Measurements from ENCODE around the gene C17orf114.

C17orf114 gene

GRCh38 chr17:4806456-4806776 lies 4.3 kb upstream of the C17orf114 start:
- WGBS (ENCODE audit: missing lambda C conversion rate) = 7% methylated on average over 12 of the region's 16 CpGs
- Histone ChIP-seq H3K4me2 (peak overlapping the region; percentile 88), H3K4me3 (peak overlapping the region; percentile 83), H3K4me1 (peaks cover 14% of the 10 kb centered on the region), H3K9me3 (no peaks in the 10 kb centered on the region), H3K27ac (peak overlapping the region; percentile 86 to 90)
- ATAC-seq (no peak), FAIRE-seq (no peak), DNase-seq (ENCODE audit: low read depth in 1 of 2, low spot score in 1 of 2) (peak in 1 of 2 experiments; percentile 71)
- ChIA-PET POLR2A (interaction anchor here (0.9 to 3.9 kb wide), 6 partner anchors 10 to 161 kb away, joined by 3 to 31 read pairs (median 4); partner anchors contain the start of genes GLTPD2, PSMB6, RNF167 and SLC25A11), CTCF (interaction anchor here (0.6 to 5.2 kb wide), 13 partner anchors 10 to 241 kb away, joined by 3 to 36 read pairs (median 4); partner anchors contain the start of genes ARRB2, MED11 and PSMB6)
- TF ChIP-seq E2F6 (IDR thresholded peaks at IDR 0.05; ENCODE audit: borderline replicate concordance, low read depth) (no peak), CTCF (IDR thresholded peaks at IDR 0.05) (no peak), FOSB (CRISPR knock-in tag; IDR thresholded peaks at IDR 0.05) (no peak), CHD2 (IDR thresholded peaks at IDR 0.05; ENCODE audit: low read length, partially characterized antibody) (no peak), ZC3H11A (IDR thresholded peaks at IDR 0.05) (no peak), KDM5A (IDR thresholded peaks at IDR 0.05) (no peak), MAZ (IDR thresholded peaks at IDR 0.05; ENCODE audit: borderline replicate concordance, low read depth, low read length) (no peak), HES2 (IDR thresholded peaks at IDR 0.05) (no peak), POLR2AphosphoS2 (conservative IDR thresholded peaks at IDR 0.05; ENCODE audit: low read length) (no peak), ZNF302 (CRISPR knock-in tag; IDR thresholded peaks at IDR 0.05) (no peak), CBX8 (IDR thresholded peaks at IDR 0.05) (no peak)

GRCh38 chr17:4800462-4801196 lies 1.5 kb downstream of the C17orf114 start:
- POLR2A ChIA-PET = no interaction called here
- ATAC-seq = no peak

GRCh38 chr17:4796552-4796920 lies 5.6 kb downstream of the C17orf114 start:
- ATAC-seq (peak; percentile 87 to 92), DNase-seq (ENCODE audit: low read depth in 1 of 2, low spot score in 1 of 2) (peak; percentile 65 to 92), FAIRE-seq (no peak)
- Histone ChIP-seq H3K4me3 (peak overlapping the region; percentile 92), H3K4me2 (peak overlapping the region; percentile 76), H3K9me3 (no peaks in the 10 kb centered on the region), H3K4me1 (peaks cover 7% of the 10 kb centered on the region; the same call in 2 of the 3 replicates), H3K27ac (peak overlapping the region; percentile 84 to 89)
- POLR2A ChIA-PET = interaction anchor here (0.9 to 1.7 kb wide), 10 partner anchors 11 to 171 kb away, joined by 3 to 31 read pairs (median 4); partner anchors contain the start of genes ARRB2, C17orf107, MED11 and MINK1
- CTCF ChIA-PET = interaction anchor here (0.6 to 1.7 kb wide), 7 partner anchors 9 to 92 kb away, joined by 3 to 6 read pairs (median 3); partner anchors contain the start of gene MED11
- 2% methylated on average over 7 of the region's 7 CpGs for WGBS (ENCODE audit: missing lambda C conversion rate)
- TF ChIP-seq HMGXB4 (CRISPR knock-in tag; IDR thresholded peaks at IDR 0.05; ENCODE audit: borderline replicate concordance) (no peak), ATOH8 (CRISPR knock-in tag; IDR thresholded peaks at IDR 0.05; ENCODE audit: low read depth) (no peak), HDAC2 (IDR thresholded peaks at IDR 0.05) (no peak), JUNB (IDR thresholded peaks at IDR 0.05) (no peak), HES2 (IDR thresholded peaks at IDR 0.05) (no peak), EP300 (IDR thresholded peaks at IDR 0.05) (no peak), MAZ (IDR thresholded peaks at IDR 0.05; ENCODE audit: borderline replicate concordance, low read depth, low read length) (no peak), PHF8 (IDR thresholded peaks at IDR 0.05; ENCODE audit: borderline replicate concordance, low read depth) (no peak)

More at GRCh38 chr17:4800462-4801196, 1.5 kb downstream of the C17orf114 start:
- peaks cover 7% of the 10 kb centered on the region; the same call in 2 of the 3 replicates for H3K4me1 ChIP-seq
- H3K4me2 ChIP-seq = no peak overlapping the region
- no peak overlapping the region for H3K27ac ChIP-seq
- 67% methylated on average over 10 of the region's 10 CpGs for WGBS (ENCODE audit: missing lambda C conversion rate)
- FAIRE-seq = peak; percentile 39
- CTCF ChIA-PET = interaction anchor here (1.0 to 5.5 kb wide), 8 partner anchors 8 to 90 kb away, joined by 3 to 38 read pairs (median 4); partner anchors contain the start of genes GLTPD2 and MED11
- H3K9me3 ChIP-seq = no peaks in the 10 kb centered on the region
- DNase-seq (ENCODE audit: low read depth in 1 of 2, low spot score in 1 of 2) = no peak
- TF ChIP-seq CHD2 (IDR thresholded peaks at IDR 0.05; ENCODE audit: low read length, partially characterized antibody) (no peak), EP300 (IDR thresholded peaks at IDR 0.05) (no peak), PBX3 (IDR thresholded peaks at IDR 0.05) (no peak)
- no peak overlapping the region for H3K4me3 ChIP-seq

All from A549 (cell line).